Body of pancreas (tissue), 4 donors: Measurements from ENCODE around the gene IFITM1. TPM values are rescaled to one million over a fixed set of nuclear protein-coding genes. Genes with fewer than 3 reads are reported as not detected.
"Not testable (repeated sequence)": the region's sequence is repeated elsewhere in the genome, so short reads cannot be mapped to it uniquely, and the experiment has no call there.

Source experiments
- ATAC-seq: fragments of 150-250 bp; one replicate; pipeline ENCODE4 v1.9.1; 2016
- DNase-seq, 4 donors: peaks; one replicate each; pipeline ENCODE4 v3.0.0-alpha.2; 2019
- H3K27ac ChIP-seq, 4 donors: fragments of 200-600 bp; sonication (generic); 1 replicate in 3 of 4; 2 replicates in 1 of 4; pipeline versions ENCODE4 v1.5.1 to v1.6.1; 2016 to 2019; ENCODE audit warnings: mild to moderate bottlenecking in 1 of 4, mixed read lengths in 1 of 4, moderate library complexity in 1 of 4
- H3K27me3 ChIP-seq, 2 donors: fragments of 200-600 bp; sonication (generic); one replicate each; pipeline ENCODE4 v1.6.0; 2016; ENCODE audit warnings: mild to moderate bottlenecking in 1 of 2
- H3K36me3 ChIP-seq, 2 donors: fragments of 200-600 bp; sonication (generic); replicated peaks in 1 of 2; 2 replicates each; pipeline ENCODE4 v1.5.1; 2016; ENCODE audit warnings: low read depth in 2 of 2; ENCODE audit not compliant: insufficient read depth in 1 of 2
- H3K4me1 ChIP-seq: fragments of 200-600 bp; sonication (generic); one replicate; pipeline ENCODE4 v1.6.0; 2016
- H3K4me3 ChIP-seq, 2 donors: fragments of 200-600 bp; sonication (generic); 1 replicate in 1 of 2; 2 replicates in 1 of 2; pipeline ENCODE4 v1.5.1; 2016 to 2019
- H3K9me3 ChIP-seq, 3 donors: fragments of 200-600 bp; sonication (generic); 1 replicate in 2 of 3; 2 replicates in 1 of 3; pipeline ENCODE4 v1.5.1; 2016
- POLR2A ChIP-seq, 3 donors: fragments of 450-650 bp; IDR thresholded peaks; one replicate each; pipeline ENCODE4 v1.6.1; 2016; ENCODE audit warnings: antibody characterized with exemption in 3 of 3, mild to moderate bottlenecking in 2 of 3
- WGBS, 2 donors: methylation state at CpG; one replicate each; pipeline ENCODE4 v1.1.5; 2017; 5-methylcytosine and 5-hydroxymethylcytosine counted together
- intact Hi-C: fragments of 100-400 bp; cut with DNase I; formaldehyde crosslinking; loops from one replicate; pipeline ENCODE4 v1.15.1; 2023
- small RNA-seq: library from RNA; depleted of rRNA; stranded (forward); fragments of <200 nt; gene quantifications from one replicate; pipeline ENCODE3, GENCODE V24; 2016
- total RNA-seq, 2 donors: library from RNA; depleted of rRNA; stranded (reverse); fragments of >200 nt; gene quantifications; one replicate each; pipeline ENCODE4 v1.1.0, GENCODE V29; 2016
- TF ChIP-seq, protein P1 (sequence below), 7 experiments: fragments of 450-650 bp in 4 of 7; fragments of 200-600 bp in 3 of 7; sonication (generic) in 3 of 7; IDR thresholded peaks; one replicate each; pipeline ENCODE4 v1.5.1; 2016 to 2019; ENCODE audit warnings: antibody characterized with exemption in 7 of 7

IFITM1 gene
- total RNA-seq, 2 donors from 2014 or later: 31.0 to 39.7 TPM

- intact Hi-C loops: loop anchor here (5.0 to 10.0 kb wide), 2 partner anchors 61 to 128 kb away; partner anchors contain the start of genes PSMD13 and SIRT3
- H3K36me3 ChIP-seq: no peaks in the 10 kb centered on the region
- H3K4me3 ChIP-seq: no peak overlapping the region
- ATAC-seq (no peak), DNase-seq (no peak)
- no peak for TF ChIP-seq POLR2A (IDR thresholded peaks at IDR 0.05)
- TF ChIP-seq, protein P1, sequence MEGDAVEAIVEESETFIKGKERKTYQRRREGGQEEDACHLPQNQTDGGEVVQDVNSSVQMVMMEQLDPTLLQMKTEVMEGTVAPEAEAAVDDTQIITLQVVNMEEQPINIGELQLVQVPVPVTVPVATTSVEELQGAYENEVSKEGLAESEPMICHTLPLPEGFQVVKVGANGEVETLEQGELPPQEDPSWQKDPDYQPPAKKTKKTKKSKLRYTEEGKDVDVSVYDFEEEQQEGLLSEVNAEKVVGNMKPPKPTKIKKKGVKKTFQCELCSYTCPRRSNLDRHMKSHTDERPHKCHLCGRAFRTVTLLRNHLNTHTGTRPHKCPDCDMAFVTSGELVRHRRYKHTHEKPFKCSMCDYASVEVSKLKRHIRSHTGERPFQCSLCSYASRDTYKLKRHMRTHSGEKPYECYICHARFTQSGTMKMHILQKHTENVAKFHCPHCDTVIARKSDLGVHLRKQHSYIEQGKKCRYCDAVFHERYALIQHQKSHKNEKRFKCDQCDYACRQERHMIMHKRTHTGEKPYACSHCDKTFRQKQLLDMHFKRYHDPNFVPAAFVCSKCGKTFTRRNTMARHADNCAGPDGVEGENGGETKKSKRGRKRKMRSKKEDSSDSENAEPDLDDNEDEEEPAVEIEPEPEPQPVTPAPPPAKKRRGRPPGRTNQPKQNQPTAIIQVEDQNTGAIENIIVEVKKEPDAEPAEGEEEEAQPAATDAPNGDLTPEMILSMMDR (IDR thresholded peaks at IDR 0.05): no peak
- H3K9me3 ChIP-seq: peaks cover 0 to 10% (median 0%) of the 10 kb centered on the region in 3 donors
- H3K27me3 ChIP-seq: no peaks in the 10 kb centered on the region
- no peak overlapping the region for H3K27ac ChIP-seq
- WGBS, 2 donors: 62 to 76% methylated on average over 10 to 17 of the region's 36 CpGs
- no peaks in the 10 kb centered on the region for H3K4me1 ChIP-seq
Measured at GRCh38 chr11:362642-363442, 49.0 kb downstream of the IFITM1 start.

GRCh38 chr11:363443-363805 lies 49.6 kb downstream of the IFITM1 start:
- not testable (repeated sequence) for H3K36me3 ChIP-seq, DNase-seq, H3K9me3 ChIP-seq, H3K27ac ChIP-seq, H3K4me3 ChIP-seq, H3K4me1 ChIP-seq, H3K27me3 ChIP-seq, ATAC-seq
- 80% methylated on average over 11 of the region's 22 CpGs; no CpG with 5 or more reads in 1 of the 2 donors for WGBS, 2 donors
- intact Hi-C loops: loop anchor here (5.0 to 10.0 kb wide), 2 partner anchors 61 to 129 kb away; partner anchors contain the start of genes PSMD13 and SIRT3

DNA sequence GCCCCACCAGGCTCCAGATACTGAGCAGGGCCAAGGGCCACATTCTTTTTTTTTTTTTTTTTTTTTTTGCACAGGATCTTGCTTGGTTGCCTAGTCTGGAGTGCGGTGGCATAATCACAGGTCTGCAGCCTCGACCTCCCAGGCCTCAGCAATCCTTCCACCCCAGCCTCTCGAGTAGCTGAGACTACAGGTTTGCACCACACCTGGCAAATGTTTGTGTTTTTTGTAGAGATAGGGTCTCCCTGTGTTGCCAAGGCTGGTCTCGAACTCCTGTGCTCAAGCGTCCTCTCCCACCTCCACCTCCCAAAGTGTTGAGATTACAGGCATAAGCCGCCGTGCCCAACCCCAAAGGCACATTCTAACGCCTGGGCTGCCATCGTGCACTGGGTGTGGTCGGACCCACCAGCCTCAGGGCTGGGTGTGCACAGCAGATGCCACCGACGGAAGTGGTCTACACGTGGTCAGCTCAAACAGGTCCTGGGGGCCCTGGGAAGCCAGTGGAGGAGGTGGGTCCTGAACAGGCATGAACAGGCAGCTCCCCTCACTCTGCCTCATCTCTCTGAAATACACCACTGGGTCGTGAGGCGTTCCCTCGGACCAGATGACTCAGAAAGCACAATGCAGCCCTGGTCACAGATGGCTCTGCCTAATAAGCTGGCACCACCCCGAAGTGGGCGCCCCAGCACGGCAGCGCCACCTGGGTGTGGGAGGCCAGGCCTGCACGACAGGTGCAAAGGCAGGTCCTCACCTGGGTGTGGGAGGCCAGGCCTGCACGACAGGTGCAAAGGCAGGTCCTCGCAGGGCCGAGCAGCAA lies 50.3 kb downstream of the IFITM1 start:
- TF ChIP-seq, protein P1 (IDR thresholded peaks at IDR 0.05): peak in 6 of 7 experiments; percentile 8 to 72 (median 45)
- TF ChIP-seq POLR2A (IDR thresholded peaks at IDR 0.05): no peak
- DNase-seq (peak; percentile 47 to 81 (median 73)), ATAC-seq (peak; percentile 52)
- WGBS, 2 donors: 59 to 65% methylated on average over 10 to 24 of the region's 24 CpGs
- H3K27ac ChIP-seq: no peak overlapping the region
- intact Hi-C loops: loop anchor here (5.0 to 10.0 kb wide), 2 partner anchors 62 to 129 kb away; partner anchors contain the start of genes PSMD13 and SIRT3
- peaks cover 0 to 5% of the 10 kb centered on the region in 2 donors for H3K27me3 ChIP-seq
- H3K4me3 ChIP-seq: no peak overlapping the region
- peaks cover 0 to 10% (median 0%) of the 10 kb centered on the region in 3 donors for H3K9me3 ChIP-seq
- peaks cover 6% of the 10 kb centered on the region for H3K4me1 ChIP-seq
- no peaks in the 10 kb centered on the region for H3K36me3 ChIP-seq

Small RNA genes within 50 kb of the gene (small RNA-seq; reads per million reads assigned to genes)
- not detected for gene AC136475.6

Other genes with a start within 250 kb of the IFITM1 start
- not detected for gene SCGB1C1, start 121.0 kb upstream of the IFITM1 start, total RNA-seq
- gene BET1L, start 106.6 kb upstream of the IFITM1 start, total RNA-seq: 10 to 100 TPM; 22.3 to 31.0 TPM
- 10 to 100 TPM; 59.3 to 88.5 TPM for gene RIC8A, start 106.3 kb upstream of the IFITM1 start, total RNA-seq
- gene SIRT3, start 77.7 kb upstream of the IFITM1 start, total RNA-seq: 10 to 100 TPM; 22.1 to 22.6 TPM
- 10 to 100 TPM; 40.2 to 52.4 TPM for gene PSMD13, start 77.1 kb upstream of the IFITM1 start, total RNA-seq
- 1 to 10 TPM in 1 of 2 donors, not detected in 1; 1.0 TPM for gene NLRP6, start 35.6 kb upstream of the IFITM1 start, total RNA-seq
- 100 to 1,000 TPM; 248 to 484 TPM for gene PGGHG, start 24.9 kb upstream of the IFITM1 start, total RNA-seq
- not detected for gene IFITM5, start 14.5 kb upstream of the IFITM1 start, total RNA-seq
- 10 to 100 TPM; 31.0 to 90.3 TPM for gene IFITM2, start 6.2 kb upstream of the IFITM1 start, total RNA-seq
- gene IFITM3, start 6.8 kb downstream of the IFITM1 start, total RNA-seq: 10 to 100 TPM; 51.4 to 59.7 TPM
- gene B4GALNT4, start 55.5 kb downstream of the IFITM1 start, total RNA-seq: 1 to 10 TPM in 1 of 2 donors, not detected in 1; 2.1 TPM
- 10 to 100 TPM; 46.2 to 48.8 TPM for gene PKP3, start 80.2 kb downstream of the IFITM1 start, total RNA-seq
- gene SIGIRR, start 101.0 kb downstream of the IFITM1 start, total RNA-seq: 10 to 100 TPM; 50.8 to 65.6 TPM
- gene ANO9, start 128.0 kb downstream of the IFITM1 start, total RNA-seq: 10 to 100 TPM; 15.6 to 26.4 TPM
- 10 to 100 TPM; 17.4 to 93.3 TPM for gene PTDSS2, start 136.2 kb downstream of the IFITM1 start, total RNA-seq
- gene RNH1, start 193.2 kb downstream of the IFITM1 start, total RNA-seq: 100 to 1,000 TPM in 1 of 2 donors, 10 to 100 TPM in 1; 97.8 to 153 TPM
- 10 to 100 TPM; 13.0 to 15.8 TPM for gene HRAS, start 221.5 kb downstream of the IFITM1 start, total RNA-seq
- 1 to 10 TPM; 1.6 to 2.3 TPM for gene LRRC56, start 223.5 kb downstream of the IFITM1 start, total RNA-seq
- 10 to 100 TPM in 1 of 2 donors, 1 to 10 TPM in 1; 6.0 to 12.9 TPM for gene LMNTD2, start 246.7 kb downstream of the IFITM1 start, total RNA-seq
- gene RASSF7, start 246.9 kb downstream of the IFITM1 start, total RNA-seq: 100 to 1,000 TPM in 1 of 2 donors, 10 to 100 TPM in 1; 49.5 to 134 TPM